HCT116 (cell line): ENCODE results near the gene MOB2. TPM values are rescaled to one million over a fixed set of nuclear protein-coding genes. Genes with fewer than 3 reads are reported as not detected.

ENCODE experiments used
- ATAC-seq: fragments of 200-7000 bp; cut with Tn5 transposase; 2 replicates; pipeline ENCODE4 v1.9.1; 2020; ENCODE audit warnings: mild to moderate bottlenecking, moderate library complexity
- BruUV-seq: library from RNA; stranded (reverse); fragments of 400-500 nt; replicated peaks from 2 replicates; lab custom pipeline; 2021; lab: Mats Ljungman, UMichigan
- CTCF ChIA-PET: fragments of 300-600 bp; sonication (Branson Sonifier 250); formaldehyde crosslinking; loops from one replicate; lab custom pipeline; 2021; ENCODE audit warnings: antibody characterized with exemption; lab: Charles Lee
- POLR2A ChIA-PET: fragments of 300-600, 350-600 bp; sonication (Branson Sonifier 250); formaldehyde crosslinking; loops from one replicate; lab custom pipeline; 2021; ENCODE audit warnings: antibody characterized with exemption; lab: Charles Lee
- RAD21 ChIA-PET, 2 experiments: fragments of 300-600 bp; sonication (Branson Sonifier 250); formaldehyde crosslinking; loops; one replicate each; lab custom pipeline; 2023; ENCODE audit warnings: low total read pairs in 2 of 2; ENCODE audit not compliant: uncharacterized antibody in 2 of 2, unreplicated experiment in 2 of 2, low non-redundant PET in 1 of 2; lab: Charles Lee
- DNase-seq: peaks from one replicate; pipeline ENCODE4 v3.0.0-alpha.2; 2010; ENCODE audit warnings: low read depth, low spot score
- H2AFZ ChIP-seq: fragments of 200-600 bp; shearing (Covaris generic), sonication (generic); 2 replicates; pipeline ENCODE4 v1.6.1; 2017; ENCODE audit warnings: low read depth, mixed run types, mixed read lengths, antibody characterized with exemption, low read length; ENCODE audit not compliant: poor library complexity, severe bottlenecking
- H3K27ac ChIP-seq: 2 replicates; pipeline ENCODE4 v1.5.1; 2012; ENCODE audit warnings: low read depth, low read length
- H3K27me3 ChIP-seq: fragments of 200-600 bp; sonication (generic); 2 replicates; pipeline ENCODE4 v1.6.1; 2016; ENCODE audit warnings: mixed run types, low read length, mixed read lengths; ENCODE audit not compliant: insufficient read depth
- H3K36me3 ChIP-seq, 2 experiments: fragments of 200-500 bp in 1 of 2; fragments of 200-600 bp in 1 of 2; sonication (Bioruptor generic) in 1 of 2; sonication (generic) in 1 of 2; 2 replicates each; pipeline versions ENCODE4 v1.5.1 to v1.6.1; 2014 to 2016; ENCODE audit warnings: low read length in 2 of 2, inconsistent platforms in 1 of 2, mixed read lengths in 1 of 2, mixed run types in 1 of 2; ENCODE audit not compliant: insufficient read depth in 2 of 2, control insufficient read depth in 1 of 2
- H3K4me1 ChIP-seq, 2 experiments: fragments of 200-600 bp in 1 of 2; sonication (generic) in 1 of 2; 2 replicates each; pipeline versions ENCODE4 v1.5.1 to v1.6.1; 2012 to 2017; ENCODE audit warnings: low read length in 2 of 2, inconsistent platforms in 1 of 2, mild to moderate bottlenecking in 1 of 2, mixed read lengths in 1 of 2, mixed run types in 1 of 2, moderate library complexity in 1 of 2; ENCODE audit not compliant: insufficient read depth in 2 of 2, control insufficient read depth in 1 of 2
- H3K4me2 ChIP-seq: fragments of 200-600 bp; sonication (generic); 2 replicates; pipeline ENCODE4 v1.6.1; 2017; ENCODE audit warnings: mixed run types, low read length, mixed read lengths
- H3K4me3 ChIP-seq, 2 experiments: fragments of 200-600 bp in 1 of 2; sonication (generic) in 1 of 2; replicated peaks in 1 of 2; 2 replicates each; pipeline ENCODE4 v1.5.1; 2011 to 2016; ENCODE audit warnings: low read length in 2 of 2, control low read depth in 1 of 2, low read depth in 1 of 2, mild to moderate bottlenecking in 1 of 2, mixed read lengths in 1 of 2, mixed run types in 1 of 2
- H3K79me2 ChIP-seq: fragments of 200-600 bp; sonication (generic); 2 replicates; pipeline ENCODE4 v1.6.1; 2017; ENCODE audit warnings: mild to moderate bottlenecking, mixed run types, low read length, moderate library complexity, mixed read lengths; ENCODE audit not compliant: insufficient read depth
- H3K9ac ChIP-seq: fragments of 200-600 bp; sonication (generic); 2 replicates; pipeline ENCODE4 v1.6.1; 2016; ENCODE audit warnings: low read length, mixed read lengths
- H3K9me2 ChIP-seq: fragments of 200-600 bp; sonication (generic), shearing (Covaris generic); 2 replicates; pipeline ENCODE4 v1.6.1; 2017; ENCODE audit warnings: mixed run types, mild to moderate bottlenecking, moderate library complexity; ENCODE audit not compliant: insufficient read depth
- H3K9me3 ChIP-seq, 2 experiments: fragments of 200-500 bp in 1 of 2; fragments of 200-600 bp in 1 of 2; sonication (Bioruptor generic) in 1 of 2; sonication (generic) in 1 of 2; 2 replicates each; pipeline ENCODE4 v1.6.1; 2014 to 2017; ENCODE audit warnings: low read length in 2 of 2, mixed read lengths in 2 of 2, inconsistent platforms in 1 of 2, low read depth in 1 of 2, mild to moderate bottlenecking in 1 of 2, mixed run types in 1 of 2, moderate library complexity in 1 of 2; ENCODE audit not compliant: control insufficient read depth in 1 of 2, insufficient read depth in 1 of 2
- H4K20me1 ChIP-seq: fragments of 200-600 bp; sonication (generic), shearing (Covaris generic); 2 replicates; pipeline ENCODE4 v1.6.1; 2017; ENCODE audit warnings: mixed run types, mild to moderate bottlenecking, moderate library complexity; ENCODE audit not compliant: insufficient read depth
- ATF3 ChIP-seq: IDR thresholded peaks from 2 replicates; pipeline ENCODE4 v1.6.1; 2012
- FOSL1 ChIP-seq: IDR thresholded peaks from 2 replicates; pipeline ENCODE4 v1.6.1; 2012; ENCODE audit warnings: low read depth
- MAX ChIP-seq: IDR thresholded peaks from 2 replicates; pipeline ENCODE4 v1.6.1; 2012
- SRF ChIP-seq: IDR thresholded peaks from 2 replicates; pipeline ENCODE4 v1.6.1; 2012; ENCODE audit warnings: low read depth
- ZBTB33 ChIP-seq: IDR thresholded peaks from 2 replicates; pipeline ENCODE4 v1.6.1; 2011; ENCODE audit warnings: mild to moderate bottlenecking, low read length, moderate library complexity; ENCODE audit not compliant: insufficient replicate concordance; ENCODE audit errors: extremely low read depth
- ZNF274 ChIP-seq: fragments of 200-500 bp; sonication (Bioruptor generic); IDR thresholded peaks from 2 replicates; pipeline ENCODE4 v1.6.1; 2014; ENCODE audit warnings: mild to moderate bottlenecking, low read depth, low read length, inconsistent platforms
- intact Hi-C: fragments of 100-400 bp; cut with micrococcal nuclease; formaldehyde crosslinking; loops from 2 replicates; pipeline ENCODE4 v1.10.0; 2022
- total RNA-seq: library from RNA; stranded (reverse); gene quantifications from one replicate; pipeline ENCODE4 v1.2.1, GENCODE V29; 2021; ENCODE audit not compliant: unreplicated experiment

The MOB2 gene
- total RNA-seq, 1 experiment from 2014 or later: 25.7 TPM

- Histone ChIP-seq H3K36me3 (no peaks in the 10 kb centered on the region), H3K27me3 (no peaks in the 10 kb centered on the region), H2AFZ (no peak overlapping the region), H3K4me1 (no peaks in the 10 kb centered on the region), H4K20me1 (no peaks in the 10 kb centered on the region), H3K9me2 (no peaks in the 10 kb centered on the region), H3K4me3 (no peak overlapping the region), H3K9me3 (no peaks in the 10 kb centered on the region), H3K4me2 (no peak overlapping the region), H3K9ac (no peak overlapping the region), H3K79me2 (no peaks in the 10 kb centered on the region), H3K27ac (no peak overlapping the region)
- ChIA-PET POLR2A (no interaction called here), RAD21 (no interaction called here), CTCF (no interaction called here)
- TF ChIP-seq ZBTB33 (no peak), ATF3 (no peak), MAX (no peak), FOSL1 (no peak)
- no TSS peak for BruUV-seq
- intact Hi-C loops: no loop called here
- DNase-seq (no peak), ATAC-seq (no peak)
Measured at GRCh38 chr11:1442807-1443366, 43.7 kb downstream of the MOB2 start.

- H3K4me1 ChIP-seq: peaks cover 0 to 5% of the 10 kb centered on the region in 2 experiments; a peak in 1 of 4 replicates
- RAD21 ChIA-PET: no interaction called here
- H3K9me3 ChIP-seq: no peaks in the 10 kb centered on the region
- ATAC-seq (peak; percentile 30; the same call in 1 of the 2 replicates), DNase-seq (no peak)
- intact Hi-C loops: no loop called here
- POLR2A ChIA-PET: no interaction called here
- TF ChIP-seq FOSL1 (no peak), ZNF274 (no peak), SRF (no peak)
- H3K36me3 ChIP-seq: no peaks in the 10 kb centered on the region
- no peak overlapping the region for H3K4me2 ChIP-seq
- H3K9ac ChIP-seq: no peak overlapping the region
- no peaks in the 10 kb centered on the region for H3K79me2 ChIP-seq
- H3K4me3 ChIP-seq: no peak overlapping the region
- no peak overlapping the region for H3K27ac ChIP-seq
- H4K20me1 ChIP-seq: no peaks in the 10 kb centered on the region
- H3K9me2 ChIP-seq: no peaks in the 10 kb centered on the region
- CTCF ChIA-PET: no interaction called here
- H2AFZ ChIP-seq: no peak overlapping the region
- no TSS peak for BruUV-seq
- H3K27me3 ChIP-seq: no peaks in the 10 kb centered on the region
Measured at GRCh38 chr11:1442163-1442562, 44.4 kb downstream of the MOB2 start.
